ENCODE results near the gene DOCK9. TPM values are rescaled to one million over a fixed set of nuclear protein-coding genes. Genes with fewer than 3 reads are reported as not detected.

Gene DOCK9
- total RNA-seq, 1 experiment from 2014 or later: 2.1 TPM

- no peak overlapping the region for H3K4me3 ChIP-seq
- no peaks in the 10 kb centered on the region for H3K27me3 ChIP-seq
- no peak for DNase-seq
- H3K9me3 ChIP-seq: no peaks in the 10 kb centered on the region
- H3K36me3 ChIP-seq: no peaks in the 10 kb centered on the region
Observed at GRCh38 chr13:98874029-98874397, 103.9 kb downstream of the DOCK9 start.

GRCh38 chr13:98873377-98874028 lies 104.4 kb downstream of the DOCK9 start:
- H3K36me3 ChIP-seq: no peaks in the 10 kb centered on the region
- no peak for DNase-seq
- H3K9me3 ChIP-seq: no peaks in the 10 kb centered on the region
- H3K27me3 ChIP-seq: no peaks in the 10 kb centered on the region
- H3K4me3 ChIP-seq: no peak overlapping the region

- H3K4me3 ChIP-seq: no peak overlapping the region
- no peaks in the 10 kb centered on the region for H3K36me3 ChIP-seq
- no peak for DNase-seq
- no peaks in the 10 kb centered on the region for H3K9me3 ChIP-seq
- no peaks in the 10 kb centered on the region for H3K27me3 ChIP-seq
Observed at GRCh38 chr13:98871727-98872126, 106.1 kb downstream of the DOCK9 start.

GRCh38 chr13:98869408-98870090 lies 108.3 kb downstream of the DOCK9 start:
- H3K36me3 ChIP-seq: no peaks in the 10 kb centered on the region
- peak; percentile 14 for DNase-seq

GRCh38 chr13:98868932-98869331 lies 108.9 kb downstream of the DOCK9 start:
- no peaks in the 10 kb centered on the region for H3K36me3 ChIP-seq
- H3K27me3 ChIP-seq: no peaks in the 10 kb centered on the region
- DNase-seq: no peak
- H3K4me3 ChIP-seq: no peak overlapping the region
- no peaks in the 10 kb centered on the region for H3K9me3 ChIP-seq

More at GRCh38 chr13:98869408-98870090, 108.3 kb downstream of the DOCK9 start:
- Histone ChIP-seq H3K4me3 (no peak overlapping the region), H3K27me3 (no peaks in the 10 kb centered on the region), H3K9me3 (no peaks in the 10 kb centered on the region)

GRCh38 chr13:98866882-98867281 lies 111.0 kb downstream of the DOCK9 start:
- Histone ChIP-seq H3K4me3 (no peak overlapping the region), H3K9me3 (no peaks in the 10 kb centered on the region), H3K27me3 (no peaks in the 10 kb centered on the region), H3K36me3 (no peaks in the 10 kb centered on the region)
- no peak for DNase-seq

GRCh38 chr13:98860491-98860890 lies 117.4 kb downstream of the DOCK9 start:
- no peaks in the 10 kb centered on the region for H3K27me3 ChIP-seq
- no peaks in the 10 kb centered on the region for H3K36me3 ChIP-seq
- no peaks in the 10 kb centered on the region for H3K9me3 ChIP-seq
- no peak overlapping the region for H3K4me3 ChIP-seq
- DNase-seq: no peak

- Histone ChIP-seq H3K27me3 (no peaks in the 10 kb centered on the region), H3K9me3 (no peaks in the 10 kb centered on the region), H3K4me3 (no peak overlapping the region), H3K36me3 (no peaks in the 10 kb centered on the region)
- no peak for DNase-seq
Observed at GRCh38 chr13:98858191-98858590, 119.7 kb downstream of the DOCK9 start.

GRCh38 chr13:98856983-98857382 lies 120.9 kb downstream of the DOCK9 start:
- Histone ChIP-seq H3K9me3 (no peaks in the 10 kb centered on the region), H3K36me3 (no peaks in the 10 kb centered on the region), H3K4me3 (no peak overlapping the region), H3K27me3 (no peaks in the 10 kb centered on the region)
- peak; percentile 79 for DNase-seq

GRCh38 chr13:98854448-98854847 lies 123.4 kb downstream of the DOCK9 start:
- H3K9me3 ChIP-seq: no peaks in the 10 kb centered on the region
- no peaks in the 10 kb centered on the region for H3K36me3 ChIP-seq
- H3K4me3 ChIP-seq: no peak overlapping the region
- no peak for DNase-seq
- no peaks in the 10 kb centered on the region for H3K27me3 ChIP-seq

GRCh38 chr13:98853771-98854221 lies 124.1 kb downstream of the DOCK9 start:
- Histone ChIP-seq H3K9me3 (no peaks in the 10 kb centered on the region), H3K4me3 (0 out of 2 replicates have a peak overlapping the region, but pooled peaks have one; percentile 5), H3K27me3 (no peaks in the 10 kb centered on the region), H3K36me3 (no peaks in the 10 kb centered on the region)
- DNase-seq: peak; percentile 64

- Histone ChIP-seq H3K27me3 (no peaks in the 10 kb centered on the region), H3K36me3 (no peaks in the 10 kb centered on the region), H3K9me3 (no peaks in the 10 kb centered on the region), H3K4me3 (no peak overlapping the region)
- DNase-seq: no peak
Observed at GRCh38 chr13:98851276-98851675, 126.6 kb downstream of the DOCK9 start.

- H3K9me3 ChIP-seq: no peaks in the 10 kb centered on the region
- H3K36me3 ChIP-seq: no peaks in the 10 kb centered on the region
- no peaks in the 10 kb centered on the region for H3K27me3 ChIP-seq
- DNase-seq: peak; percentile 67
- H3K4me3 ChIP-seq: no peak overlapping the region
Observed at GRCh38 chr13:98848746-98849145, 129.1 kb downstream of the DOCK9 start.

- Histone ChIP-seq H3K4me3 (no peak overlapping the region), H3K9me3 (no peaks in the 10 kb centered on the region), H3K27me3 (no peaks in the 10 kb centered on the region), H3K36me3 (no peaks in the 10 kb centered on the region)
- no peak for DNase-seq
Observed at GRCh38 chr13:98847780-98848179, 130.1 kb downstream of the DOCK9 start.

GRCh38 chr13:98846986-98847385 lies 130.9 kb downstream of the DOCK9 start:
- no peaks in the 10 kb centered on the region for H3K36me3 ChIP-seq

GRCh38 chr13:98846521-98846920 lies 131.3 kb downstream of the DOCK9 start:
- Histone ChIP-seq H3K27me3 (no peaks in the 10 kb centered on the region), H3K36me3 (no peaks in the 10 kb centered on the region), H3K9me3 (no peaks in the 10 kb centered on the region), H3K4me3 (no peak overlapping the region)
- DNase-seq: no peak

More at GRCh38 chr13:98846986-98847385, 130.9 kb downstream of the DOCK9 start:
- no peaks in the 10 kb centered on the region for H3K9me3 ChIP-seq
- H3K4me3 ChIP-seq: no peak overlapping the region
- H3K27me3 ChIP-seq: no peaks in the 10 kb centered on the region
- DNase-seq: no peak

GRCh38 chr13:98845742-98846141 lies 132.1 kb downstream of the DOCK9 start:
- no peak overlapping the region for H3K4me3 ChIP-seq
- no peak for DNase-seq
- H3K9me3 ChIP-seq: no peaks in the 10 kb centered on the region
- H3K27me3 ChIP-seq: no peaks in the 10 kb centered on the region
- H3K36me3 ChIP-seq: no peaks in the 10 kb centered on the region

GRCh38 chr13:98844021-98844420 lies 133.8 kb downstream of the DOCK9 start:
- no peaks in the 10 kb centered on the region for H3K36me3 ChIP-seq
- no peaks in the 10 kb centered on the region for H3K9me3 ChIP-seq
- no peak for DNase-seq
- H3K27me3 ChIP-seq: no peaks in the 10 kb centered on the region
- no peak overlapping the region for H3K4me3 ChIP-seq

Data from MG63 (cell line).